ENCODE measurements around the gene SLC9A4.

SLC9A4 gene

GRCh38 chr2:102453501-102453900 is 19.5 kb upstream of the SLC9A4 start:
- no peak for TF ChIP-seq SUZ12 (IDR thresholded peaks at IDR 0.05; ENCODE audit: extremely low read depth, insufficient read depth, insufficient read length)
- TF ChIP-seq YY1 (IDR thresholded peaks at IDR 0.05; ENCODE audit: insufficient read depth, insufficient read length) = no peak
- TF ChIP-seq ZNF274 (IDR thresholded peaks at IDR 0.05; ENCODE audit: low read depth, low read length) = no peak
- Histone ChIP-seq H3K9ac (ENCODE audit: insufficient read length, low read depth) (no peak overlapping the region), H3K27me3 (ENCODE audit: insufficient read depth, insufficient read length) (no peaks in the 10 kb centered on the region), H3K4me3 (ENCODE audit: insufficient read length, low read depth) (no peak overlapping the region), H3K4me1 (ENCODE audit: insufficient read depth, insufficient read length) (no peaks in the 10 kb centered on the region), H3K9me3 (ENCODE audit: insufficient read depth, low read length) (no peaks in the 10 kb centered on the region), H3K36me3 (ENCODE audit: insufficient read depth, insufficient read length, low read length) (no peaks in the 10 kb centered on the region)
- no peak for DNase-seq (ENCODE audit: low read depth, low spot score)

DNA sequence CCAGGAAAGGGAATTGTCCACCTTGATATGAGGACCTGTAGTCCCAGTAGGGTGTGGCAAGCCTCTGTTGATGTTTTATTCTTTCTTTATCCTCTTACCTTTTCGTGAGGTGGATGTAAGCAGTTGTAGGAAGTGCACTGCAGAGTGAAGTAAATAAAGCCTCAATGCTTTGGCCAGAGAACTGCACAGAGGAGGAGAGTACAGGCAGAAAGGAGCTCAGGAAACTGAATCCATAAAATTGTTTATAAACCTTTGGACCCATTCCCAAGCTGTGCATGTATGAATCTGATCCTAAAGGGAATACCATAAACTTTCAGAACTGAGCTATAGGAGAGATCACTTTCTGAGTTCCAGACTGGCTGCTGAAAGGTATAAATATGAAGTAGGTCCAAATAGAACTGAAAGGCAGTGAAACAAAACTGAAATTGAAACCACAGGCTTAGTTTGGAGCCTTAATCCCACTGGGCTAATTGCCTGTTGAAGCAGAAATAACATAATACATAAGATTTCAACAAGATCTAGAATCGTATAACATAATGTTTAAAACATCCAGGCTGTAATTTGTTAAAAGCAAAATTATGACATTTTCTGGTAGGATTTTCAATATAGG is 17.9 kb upstream of the SLC9A4 start:
- Histone ChIP-seq H3K36me3 (ENCODE audit: insufficient read depth, insufficient read length, low read length) (no peaks in the 10 kb centered on the region), H3K4me3 (ENCODE audit: insufficient read length, low read depth) (no peak overlapping the region), H3K4me1 (ENCODE audit: insufficient read depth, insufficient read length) (no peaks in the 10 kb centered on the region), H3K9me3 (ENCODE audit: insufficient read depth, low read length) (no peaks in the 10 kb centered on the region), H3K27me3 (ENCODE audit: insufficient read depth, insufficient read length) (no peaks in the 10 kb centered on the region), H3K9ac (ENCODE audit: insufficient read length, low read depth) (no peak overlapping the region)
- TF ChIP-seq YY1 (IDR thresholded peaks at IDR 0.05; ENCODE audit: insufficient read depth, insufficient read length) (no peak), SUZ12 (IDR thresholded peaks at IDR 0.05; ENCODE audit: extremely low read depth, insufficient read depth, insufficient read length) (no peak), ZNF274 (IDR thresholded peaks at IDR 0.05; ENCODE audit: low read depth, low read length) (no peak)
- DNase-seq (ENCODE audit: low read depth, low spot score) = no peak

DNA sequence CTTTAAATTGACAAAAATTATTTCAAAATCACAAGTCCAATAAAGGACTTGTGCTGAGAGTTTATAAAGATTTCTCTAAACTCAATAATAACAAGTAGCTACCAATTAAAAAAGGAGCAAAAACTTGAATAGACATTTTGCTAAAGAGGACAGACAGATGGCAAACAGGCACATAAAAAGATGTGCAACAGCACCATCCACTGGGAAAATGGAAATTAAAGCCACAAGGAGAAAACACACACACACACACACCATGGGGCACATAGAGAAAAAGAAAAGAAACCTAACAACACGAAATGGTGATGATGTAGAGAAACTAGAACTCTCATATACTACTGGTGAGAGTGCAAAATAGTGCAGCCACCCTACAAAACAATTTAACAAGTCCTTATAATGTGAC is 12.6 kb upstream of the SLC9A4 start:
- no peaks in the 10 kb centered on the region for H3K27me3 ChIP-seq (ENCODE audit: insufficient read depth, insufficient read length)
- no peaks in the 10 kb centered on the region for H3K36me3 ChIP-seq (ENCODE audit: insufficient read depth, insufficient read length, low read length)
- no peak overlapping the region for H3K9ac ChIP-seq (ENCODE audit: insufficient read length, low read depth)
- TF ChIP-seq SUZ12 (IDR thresholded peaks at IDR 0.05; ENCODE audit: extremely low read depth, insufficient read depth, insufficient read length) = no peak
- no peak for TF ChIP-seq YY1 (IDR thresholded peaks at IDR 0.05; ENCODE audit: insufficient read depth, insufficient read length)
- no peak for DNase-seq (ENCODE audit: low read depth, low spot score)
- H3K4me3 ChIP-seq (ENCODE audit: insufficient read length, low read depth) = no peak overlapping the region
- H3K4me1 ChIP-seq (ENCODE audit: insufficient read depth, insufficient read length) = no peaks in the 10 kb centered on the region
- H3K9me3 ChIP-seq (ENCODE audit: insufficient read depth, low read length) = no peaks in the 10 kb centered on the region

DNA sequence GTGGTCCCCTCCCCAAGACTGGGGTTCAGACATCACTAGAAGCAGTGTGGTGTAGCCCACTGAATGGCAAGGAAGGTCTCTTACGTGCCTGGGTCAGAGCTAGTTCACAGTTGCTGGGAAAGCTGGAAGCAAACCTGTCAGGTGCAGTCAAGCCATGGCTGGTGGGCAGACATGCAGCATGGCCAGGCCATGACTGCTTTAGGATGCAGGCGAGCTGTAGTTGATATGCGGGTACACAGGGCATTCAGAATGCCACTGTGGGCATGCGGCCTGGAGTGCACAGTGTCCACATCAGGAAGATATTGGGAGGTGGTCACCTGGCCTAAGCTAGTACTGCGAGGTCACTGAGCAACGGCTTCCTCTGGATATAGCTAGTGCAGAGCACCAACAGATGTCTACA is 11.8 kb upstream of the SLC9A4 start:
- no peak overlapping the region for H3K9ac ChIP-seq (ENCODE audit: insufficient read length, low read depth)
- H3K27me3 ChIP-seq (ENCODE audit: insufficient read depth, insufficient read length) = no peaks in the 10 kb centered on the region
- H3K36me3 ChIP-seq (ENCODE audit: insufficient read depth, insufficient read length, low read length) = no peaks in the 10 kb centered on the region
- H3K9me3 ChIP-seq (ENCODE audit: insufficient read depth, low read length) = no peaks in the 10 kb centered on the region
- no peaks in the 10 kb centered on the region for H3K4me1 ChIP-seq (ENCODE audit: insufficient read depth, insufficient read length)
- no peak for DNase-seq (ENCODE audit: low read depth, low spot score)
- no peak overlapping the region for H3K4me3 ChIP-seq (ENCODE audit: insufficient read length, low read depth)
- TF ChIP-seq SUZ12 (IDR thresholded peaks at IDR 0.05; ENCODE audit: extremely low read depth, insufficient read depth, insufficient read length) (no peak), YY1 (IDR thresholded peaks at IDR 0.05; ENCODE audit: insufficient read depth, insufficient read length) (no peak), ZNF274 (IDR thresholded peaks at IDR 0.05; ENCODE audit: low read depth, low read length) (no peak)

- Histone ChIP-seq H3K9ac (ENCODE audit: insufficient read length, low read depth) (no peak overlapping the region), H3K4me3 (ENCODE audit: insufficient read length, low read depth) (no peak overlapping the region), H3K4me1 (ENCODE audit: insufficient read depth, insufficient read length) (no peaks in the 10 kb centered on the region), H3K27me3 (ENCODE audit: insufficient read depth, insufficient read length) (no peaks in the 10 kb centered on the region), H3K36me3 (ENCODE audit: insufficient read depth, insufficient read length, low read length) (no peaks in the 10 kb centered on the region), H3K9me3 (ENCODE audit: insufficient read depth, low read length) (no peaks in the 10 kb centered on the region)
- TF ChIP-seq SUZ12 (IDR thresholded peaks at IDR 0.05; ENCODE audit: extremely low read depth, insufficient read depth, insufficient read length) = no peak
- no peak for TF ChIP-seq ZNF274 (IDR thresholded peaks at IDR 0.05; ENCODE audit: low read depth, low read length)
- no peak for TF ChIP-seq YY1 (IDR thresholded peaks at IDR 0.05; ENCODE audit: insufficient read depth, insufficient read length)
- no peak for DNase-seq (ENCODE audit: low read depth, low spot score)
These were observed 9.9 kb upstream of the SLC9A4 start for GRCh38 chr2:102463160-102463559.

- no peak for DNase-seq (ENCODE audit: low read depth, low spot score)
- H3K4me3 ChIP-seq (ENCODE audit: insufficient read length, low read depth) = no peak overlapping the region
- TF ChIP-seq YY1 (IDR thresholded peaks at IDR 0.05; ENCODE audit: insufficient read depth, insufficient read length) (no peak), SUZ12 (IDR thresholded peaks at IDR 0.05; ENCODE audit: extremely low read depth, insufficient read depth, insufficient read length) (no peak), ZNF274 (IDR thresholded peaks at IDR 0.05; ENCODE audit: low read depth, low read length) (no peak)
These were observed 2.9 kb upstream of the SLC9A4 start for GRCh38 chr2:102470168-102470567.

DNA sequence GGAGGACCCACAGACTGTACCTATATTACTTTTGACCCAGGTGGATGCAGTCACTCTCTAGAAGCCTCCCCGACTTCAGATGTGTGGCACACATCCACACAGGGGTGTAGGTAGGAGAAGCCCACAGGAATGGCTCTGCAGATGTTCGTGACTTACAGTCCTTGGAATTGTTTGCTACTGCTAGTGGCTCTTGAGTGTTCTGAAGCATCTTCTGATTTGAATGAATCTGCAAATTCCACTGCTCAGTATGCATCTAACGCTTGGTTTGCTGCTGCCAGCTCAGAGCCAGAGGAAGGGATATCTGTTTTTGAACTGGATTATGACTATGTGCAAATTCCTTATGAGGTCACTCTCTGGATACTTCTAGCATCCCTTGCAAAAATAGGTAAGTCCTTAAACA is 605 bp downstream of the SLC9A4 start:
- DNase-seq (ENCODE audit: low read depth, low spot score) = no peak
- peaks cover 18% of the 10 kb centered on the region for H3K9me3 ChIP-seq (ENCODE audit: insufficient read depth, low read length)
- no peaks in the 10 kb centered on the region for H3K27me3 ChIP-seq (ENCODE audit: insufficient read depth, insufficient read length)
- TF ChIP-seq ZNF274 (IDR thresholded peaks at IDR 0.05; ENCODE audit: low read depth, low read length) (no peak), SUZ12 (IDR thresholded peaks at IDR 0.05; ENCODE audit: extremely low read depth, insufficient read depth, insufficient read length) (no peak), YY1 (IDR thresholded peaks at IDR 0.05; ENCODE audit: insufficient read depth, insufficient read length) (no peak)
- H3K36me3 ChIP-seq (ENCODE audit: insufficient read depth, insufficient read length, low read length) = no peaks in the 10 kb centered on the region
- no peak overlapping the region for H3K9ac ChIP-seq (ENCODE audit: insufficient read length, low read depth)
- no peaks in the 10 kb centered on the region for H3K4me1 ChIP-seq (ENCODE audit: insufficient read depth, insufficient read length)
- H3K4me3 ChIP-seq (ENCODE audit: insufficient read length, low read depth) = no peak overlapping the region

More at GRCh38 chr2:102470168-102470567, 2.9 kb upstream of the SLC9A4 start:
- Histone ChIP-seq H3K9ac (ENCODE audit: insufficient read length, low read depth) (no peak overlapping the region), H3K36me3 (ENCODE audit: insufficient read depth, insufficient read length, low read length) (no peaks in the 10 kb centered on the region), H3K27me3 (ENCODE audit: insufficient read depth, insufficient read length) (no peaks in the 10 kb centered on the region), H3K9me3 (ENCODE audit: insufficient read depth, low read length) (peaks cover 18% of the 10 kb centered on the region), H3K4me1 (ENCODE audit: insufficient read depth, insufficient read length) (no peaks in the 10 kb centered on the region)

Measured in NT2/D1 (cell line).